ENCODE results near the gene PCDH9.

The PCDH9 gene

GRCh38 chr13:67158903-67159302 is 71.2 kb downstream of the PCDH9 start:
- DNase-seq, result no peak

GRCh38 chr13:67156723-67157060 is 73.4 kb downstream of the PCDH9 start:
- DNase-seq, result no peak

- DNase-seq, result no peak
Measured at GRCh38 chr13:67155898-67156722, 74.0 kb downstream of the PCDH9 start.

- DNase-seq, result no peak
Measured at GRCh38 chr13:67152085-67152484, 78.1 kb downstream of the PCDH9 start.

- DNase-seq, result no peak
Measured at GRCh38 chr13:67151652-67152051, 78.5 kb downstream of the PCDH9 start.

GRCh38 chr13:67150608-67151007 is 79.5 kb downstream of the PCDH9 start:
- no peak for DNase-seq

GRCh38 chr13:67148161-67148571 is 82.0 kb downstream of the PCDH9 start:
- DNase-seq, result no peak

- no peak for DNase-seq
Measured at GRCh38 chr13:67147342-67148133, 82.6 kb downstream of the PCDH9 start.

- DNase-seq, result no peak
Measured at GRCh38 chr13:67146523-67147130, 83.5 kb downstream of the PCDH9 start.

GRCh38 chr13:67145950-67146349 is 84.2 kb downstream of the PCDH9 start:
- DNase-seq, result no peak

- no peak for DNase-seq
Measured at GRCh38 chr13:67143544-67144115, 86.5 kb downstream of the PCDH9 start.

- no peak for DNase-seq
Measured at GRCh38 chr13:67140006-67140405, 90.1 kb downstream of the PCDH9 start.

- DNase-seq, result no peak
Measured at GRCh38 chr13:67139551-67139950, 90.6 kb downstream of the PCDH9 start.

- no peak for DNase-seq
Measured at GRCh38 chr13:67138970-67139369, 91.2 kb downstream of the PCDH9 start.

GRCh38 chr13:67137044-67137735 is 92.9 kb downstream of the PCDH9 start:
- no peak for DNase-seq

GRCh38 chr13:67136157-67136556 is 94.0 kb downstream of the PCDH9 start:
- DNase-seq, result no peak

GRCh38 chr13:67135356-67135755 is 94.8 kb downstream of the PCDH9 start:
- no peak for DNase-seq

- no peak for DNase-seq
Measured at GRCh38 chr13:67134417-67135129, 95.6 kb downstream of the PCDH9 start.

GRCh38 chr13:67133476-67133875 is 96.7 kb downstream of the PCDH9 start:
- DNase-seq, result no peak

GRCh38 chr13:67131393-67131792 is 98.7 kb downstream of the PCDH9 start:
- no peak for DNase-seq

GRCh38 chr13:67130444-67130843 is 99.7 kb downstream of the PCDH9 start:
- DNase-seq, result no peak

GRCh38 chr13:67128136-67128535 is 102.0 kb downstream of the PCDH9 start:
- DNase-seq, result no peak

All from activated CD4-positive, alpha-beta T cell treated with anti-CD3 and anti-CD28 coated beads, Interleukin-2, amount 50 U/mL, for 1 hour (primary cell).